HCT116 (cell line): Measurements from ENCODE around the gene DISP1. TPM values are rescaled to one million over a fixed set of nuclear protein-coding genes. Genes with fewer than 3 reads are reported as not detected.

Experiments used
- ATAC-seq: fragments of 200-7000 bp; cut with Tn5 transposase; 2 replicates; pipeline ENCODE4 v1.9.1; 2020; ENCODE audit warnings: mild to moderate bottlenecking, moderate library complexity
- BruUV-seq: library from RNA; stranded (reverse); fragments of 400-500 nt; replicated peaks from 2 replicates; lab custom pipeline; 2021; lab: Mats Ljungman, UMichigan
- CTCF ChIA-PET: fragments of 300-600 bp; sonication (Branson Sonifier 250); formaldehyde crosslinking; loops from one replicate; lab custom pipeline; 2021; ENCODE audit warnings: antibody characterized with exemption; lab: Charles Lee
- POLR2A ChIA-PET: fragments of 300-600, 350-600 bp; sonication (Branson Sonifier 250); formaldehyde crosslinking; loops from one replicate; lab custom pipeline; 2021; ENCODE audit warnings: antibody characterized with exemption; lab: Charles Lee
- RAD21 ChIA-PET, 2 experiments: fragments of 300-600 bp; sonication (Branson Sonifier 250); formaldehyde crosslinking; loops; one replicate each; lab custom pipeline; 2023; ENCODE audit warnings: low total read pairs in 2 of 2; ENCODE audit not compliant: uncharacterized antibody in 2 of 2, unreplicated experiment in 2 of 2, low non-redundant PET in 1 of 2; lab: Charles Lee
- DNase-seq: peaks from one replicate; pipeline ENCODE4 v3.0.0-alpha.2; 2010; ENCODE audit warnings: low read depth, low spot score
- H2AFZ ChIP-seq: fragments of 200-600 bp; shearing (Covaris generic), sonication (generic); 2 replicates; pipeline ENCODE4 v1.6.1; 2017; ENCODE audit warnings: low read depth, mixed run types, mixed read lengths, antibody characterized with exemption, low read length; ENCODE audit not compliant: poor library complexity, severe bottlenecking
- H3K27ac ChIP-seq: 2 replicates; pipeline ENCODE4 v1.5.1; 2012; ENCODE audit warnings: low read depth, low read length
- H3K27me3 ChIP-seq: fragments of 200-600 bp; sonication (generic); 2 replicates; pipeline ENCODE4 v1.6.1; 2016; ENCODE audit warnings: mixed run types, low read length, mixed read lengths; ENCODE audit not compliant: insufficient read depth
- H3K36me3 ChIP-seq, 2 experiments: fragments of 200-500 bp in 1 of 2; fragments of 200-600 bp in 1 of 2; sonication (Bioruptor generic) in 1 of 2; sonication (generic) in 1 of 2; 2 replicates each; pipeline versions ENCODE4 v1.5.1 to v1.6.1; 2014 to 2016; ENCODE audit warnings: low read length in 2 of 2, inconsistent platforms in 1 of 2, mixed read lengths in 1 of 2, mixed run types in 1 of 2; ENCODE audit not compliant: insufficient read depth in 2 of 2, control insufficient read depth in 1 of 2
- H3K4me1 ChIP-seq, 2 experiments: fragments of 200-600 bp in 1 of 2; sonication (generic) in 1 of 2; 2 replicates each; pipeline versions ENCODE4 v1.5.1 to v1.6.1; 2012 to 2017; ENCODE audit warnings: low read length in 2 of 2, inconsistent platforms in 1 of 2, mild to moderate bottlenecking in 1 of 2, mixed read lengths in 1 of 2, mixed run types in 1 of 2, moderate library complexity in 1 of 2; ENCODE audit not compliant: insufficient read depth in 2 of 2, control insufficient read depth in 1 of 2
- H3K4me2 ChIP-seq: fragments of 200-600 bp; sonication (generic); 2 replicates; pipeline ENCODE4 v1.6.1; 2017; ENCODE audit warnings: mixed run types, low read length, mixed read lengths
- H3K4me3 ChIP-seq, 2 experiments: fragments of 200-600 bp in 1 of 2; sonication (generic) in 1 of 2; replicated peaks in 1 of 2; 2 replicates each; pipeline ENCODE4 v1.5.1; 2011 to 2016; ENCODE audit warnings: low read length in 2 of 2, control low read depth in 1 of 2, low read depth in 1 of 2, mild to moderate bottlenecking in 1 of 2, mixed read lengths in 1 of 2, mixed run types in 1 of 2
- H3K79me2 ChIP-seq: fragments of 200-600 bp; sonication (generic); 2 replicates; pipeline ENCODE4 v1.6.1; 2017; ENCODE audit warnings: mild to moderate bottlenecking, mixed run types, low read length, moderate library complexity, mixed read lengths; ENCODE audit not compliant: insufficient read depth
- H3K9ac ChIP-seq: fragments of 200-600 bp; sonication (generic); 2 replicates; pipeline ENCODE4 v1.6.1; 2016; ENCODE audit warnings: low read length, mixed read lengths
- H3K9me2 ChIP-seq: fragments of 200-600 bp; sonication (generic), shearing (Covaris generic); 2 replicates; pipeline ENCODE4 v1.6.1; 2017; ENCODE audit warnings: mixed run types, mild to moderate bottlenecking, moderate library complexity; ENCODE audit not compliant: insufficient read depth
- H3K9me3 ChIP-seq, 2 experiments: fragments of 200-500 bp in 1 of 2; fragments of 200-600 bp in 1 of 2; sonication (Bioruptor generic) in 1 of 2; sonication (generic) in 1 of 2; 2 replicates each; pipeline ENCODE4 v1.6.1; 2014 to 2017; ENCODE audit warnings: low read length in 2 of 2, mixed read lengths in 2 of 2, inconsistent platforms in 1 of 2, low read depth in 1 of 2, mild to moderate bottlenecking in 1 of 2, mixed run types in 1 of 2, moderate library complexity in 1 of 2; ENCODE audit not compliant: control insufficient read depth in 1 of 2, insufficient read depth in 1 of 2
- H4K20me1 ChIP-seq: fragments of 200-600 bp; sonication (generic), shearing (Covaris generic); 2 replicates; pipeline ENCODE4 v1.6.1; 2017; ENCODE audit warnings: mixed run types, mild to moderate bottlenecking, moderate library complexity; ENCODE audit not compliant: insufficient read depth
- CEBPB ChIP-seq: IDR thresholded peaks from 2 replicates; pipeline ENCODE4 v1.6.1; 2012; ENCODE audit warnings: low read depth
- ELF1 ChIP-seq: IDR thresholded peaks from 2 replicates; pipeline ENCODE4 v1.6.1; 2012; ENCODE audit warnings: low read depth, borderline replicate concordance
- FOSL1 ChIP-seq: IDR thresholded peaks from 2 replicates; pipeline ENCODE4 v1.6.1; 2012; ENCODE audit warnings: low read depth
- SIN3A ChIP-seq: IDR thresholded peaks from 2 replicates; pipeline ENCODE4 v1.6.1; 2012; ENCODE audit warnings: low read depth
- SP1 ChIP-seq: IDR thresholded peaks from 2 replicates; pipeline ENCODE4 v1.6.1; 2012; ENCODE audit warnings: low read depth
- YY1 ChIP-seq: IDR thresholded peaks from 2 replicates; pipeline ENCODE4 v1.6.1; 2011; ENCODE audit warnings: low read length, low read depth, moderate library complexity, mild to moderate bottlenecking; ENCODE audit not compliant: insufficient replicate concordance; ENCODE audit errors: extremely low read depth
- intact Hi-C: fragments of 100-400 bp; cut with micrococcal nuclease; formaldehyde crosslinking; loops from 2 replicates; pipeline ENCODE4 v1.10.0; 2022
- total RNA-seq: library from RNA; stranded (reverse); gene quantifications from one replicate; pipeline ENCODE4 v1.2.1, GENCODE V29; 2021; ENCODE audit not compliant: unreplicated experiment
- TF ChIP-seq, protein P1 (sequence below): IDR thresholded peaks from 2 replicates; pipeline ENCODE4 v1.6.1; 2012
- TF ChIP-seq, protein P2 (sequence below): IDR thresholded peaks from 2 replicates; pipeline ENCODE4 v1.6.1; 2012
- TF ChIP-seq, protein P3 (sequence below): IDR thresholded peaks from 2 replicates; pipeline ENCODE4 v1.6.1; 2012; ENCODE audit warnings: low read depth

DISP1 gene
- total RNA-seq, 1 experiment from 2014 or later = 4.2 TPM

DNA sequence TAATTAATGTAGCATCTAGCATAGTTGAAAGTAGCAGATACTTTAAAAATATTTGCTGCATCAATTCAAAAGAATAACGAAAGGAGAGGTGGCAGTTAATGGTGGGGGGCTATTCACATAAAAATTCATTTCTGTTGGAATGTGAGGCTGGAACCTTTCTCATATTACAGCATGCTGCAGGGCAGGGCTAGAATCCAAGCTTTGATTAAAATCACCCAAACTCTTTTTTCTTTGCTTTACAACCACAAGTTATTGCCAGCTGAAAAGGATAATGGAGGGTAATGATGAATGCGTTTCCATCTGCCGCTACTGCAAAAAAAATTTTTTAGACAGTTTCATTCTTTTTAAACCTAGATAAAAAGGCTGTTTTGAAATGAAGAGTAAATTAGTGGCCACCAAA, 9.8 kb downstream of the DISP1 start:
- no peak overlapping the region for H3K9ac ChIP-seq
- no peaks in the 10 kb centered on the region for H3K4me1 ChIP-seq
- TF ChIP-seq, protein P1, sequence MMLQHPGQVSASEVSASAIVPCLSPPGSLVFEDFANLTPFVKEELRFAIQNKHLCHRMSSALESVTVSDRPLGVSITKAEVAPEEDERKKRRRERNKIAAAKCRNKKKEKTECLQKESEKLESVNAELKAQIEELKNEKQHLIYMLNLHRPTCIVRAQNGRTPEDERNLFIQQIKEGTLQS = no peak
- no peak for TF ChIP-seq ELF1
- TF ChIP-seq SIN3A = no peak
- TF ChIP-seq FOSL1 = no peak
- no peak for TF ChIP-seq SP1
- TF ChIP-seq YY1 = no peak
- no peak for TF ChIP-seq CEBPB
- TF ChIP-seq, protein P2, sequence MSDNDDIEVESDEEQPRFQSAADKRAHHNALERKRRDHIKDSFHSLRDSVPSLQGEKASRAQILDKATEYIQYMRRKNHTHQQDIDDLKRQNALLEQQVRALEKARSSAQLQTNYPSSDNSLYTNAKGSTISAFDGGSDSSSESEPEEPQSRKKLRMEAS = no peak
- TF ChIP-seq, protein P3, sequence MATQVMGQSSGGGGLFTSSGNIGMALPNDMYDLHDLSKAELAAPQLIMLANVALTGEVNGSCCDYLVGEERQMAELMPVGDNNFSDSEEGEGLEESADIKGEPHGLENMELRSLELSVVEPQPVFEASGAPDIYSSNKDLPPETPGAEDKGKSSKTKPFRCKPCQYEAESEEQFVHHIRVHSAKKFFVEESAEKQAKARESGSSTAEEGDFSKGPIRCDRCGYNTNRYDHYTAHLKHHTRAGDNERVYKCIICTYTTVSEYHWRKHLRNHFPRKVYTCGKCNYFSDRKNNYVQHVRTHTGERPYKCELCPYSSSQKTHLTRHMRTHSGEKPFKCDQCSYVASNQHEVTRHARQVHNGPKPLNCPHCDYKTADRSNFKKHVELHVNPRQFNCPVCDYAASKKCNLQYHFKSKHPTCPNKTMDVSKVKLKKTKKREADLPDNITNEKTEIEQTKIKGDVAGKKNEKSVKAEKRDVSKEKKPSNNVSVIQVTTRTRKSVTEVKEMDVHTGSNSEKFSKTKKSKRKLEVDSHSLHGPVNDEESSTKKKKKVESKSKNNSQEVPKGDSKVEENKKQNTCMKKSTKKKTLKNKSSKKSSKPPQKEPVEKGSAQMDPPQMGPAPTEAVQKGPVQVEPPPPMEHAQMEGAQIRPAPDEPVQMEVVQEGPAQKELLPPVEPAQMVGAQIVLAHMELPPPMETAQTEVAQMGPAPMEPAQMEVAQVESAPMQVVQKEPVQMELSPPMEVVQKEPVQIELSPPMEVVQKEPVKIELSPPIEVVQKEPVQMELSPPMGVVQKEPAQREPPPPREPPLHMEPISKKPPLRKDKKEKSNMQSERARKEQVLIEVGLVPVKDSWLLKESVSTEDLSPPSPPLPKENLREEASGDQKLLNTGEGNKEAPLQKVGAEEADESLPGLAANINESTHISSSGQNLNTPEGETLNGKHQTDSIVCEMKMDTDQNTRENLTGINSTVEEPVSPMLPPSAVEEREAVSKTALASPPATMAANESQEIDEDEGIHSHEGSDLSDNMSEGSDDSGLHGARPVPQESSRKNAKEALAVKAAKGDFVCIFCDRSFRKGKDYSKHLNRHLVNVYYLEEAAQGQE = no peak
- no peak overlapping the region for H3K4me3 ChIP-seq
- H3K27ac ChIP-seq = no peak overlapping the region
- H3K36me3 ChIP-seq = no peaks in the 10 kb centered on the region
- peaks cover 20% of the 10 kb centered on the region for H3K79me2 ChIP-seq
- H3K4me2 ChIP-seq = no peak overlapping the region
- CTCF ChIA-PET = no interaction called here
- intact Hi-C loops = no loop called here
- no peak for ATAC-seq
- no peaks in the 10 kb centered on the region for H4K20me1 ChIP-seq
- BruUV-seq = no TSS peak
- DNase-seq = no peak
- POLR2A ChIA-PET = no interaction called here
- no peak overlapping the region for H2AFZ ChIP-seq
- no peaks in the 10 kb centered on the region for H3K9me3 ChIP-seq
- H3K9me2 ChIP-seq = no peaks in the 10 kb centered on the region
- H3K27me3 ChIP-seq = no peaks in the 10 kb centered on the region
- RAD21 ChIA-PET = no interaction called here
